Measurements from ENCODE around the gene CHD9NB.

DNA sequence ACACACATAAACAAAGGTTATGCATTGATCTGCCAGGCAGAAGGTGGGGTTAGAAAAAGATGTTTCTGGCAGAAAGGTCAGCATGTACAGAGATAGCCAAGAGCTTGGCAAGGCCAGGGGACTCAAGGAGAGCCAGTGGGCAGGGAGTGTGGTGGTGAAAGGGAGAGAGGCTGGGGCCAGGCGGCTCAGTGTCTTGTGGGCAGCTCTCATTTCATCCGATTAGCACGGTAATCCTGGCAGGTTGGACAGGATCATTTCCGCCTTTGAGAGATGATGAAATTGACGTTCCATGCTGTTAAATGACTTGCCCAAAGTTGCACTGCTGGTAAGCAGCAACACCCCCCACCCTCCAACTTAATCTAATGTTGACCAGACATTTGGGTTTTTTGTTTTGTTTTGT is 5.7 kb upstream of the CHD9NB start:
- TF ChIP-seq POLR2A (IDR thresholded peaks at IDR 0.05): no peak
- no peak for TF ChIP-seq CTCF (IDR thresholded peaks at IDR 0.05)
